ENCODE results near the gene OXCT2.
A peak's percentile ranks its signal among the peaks of the same experiment; 100 is the strongest.
"Not testable (repeated sequence)": the region's sequence is repeated elsewhere in the genome, so short reads cannot be mapped to it uniquely, and the experiment has no call there.

The OXCT2 gene

GRCh38 chr1:39805385-39805784 is 34.2 kb upstream of the OXCT2 start:
- TF ChIP-seq CTCF (conservative IDR thresholded peaks at IDR 0.05; ENCODE audit: control insufficient read depth, insufficient read depth, low read depth, low read length): no peak
- H3K4me3 ChIP-seq (ENCODE audit: control insufficient read depth, low read depth, low read length): no peak overlapping the region

GRCh38 chr1:39802496-39803260 is 31.5 kb upstream of the OXCT2 start:
- H3K4me3 ChIP-seq (ENCODE audit: control insufficient read depth, low read depth, low read length): no peak overlapping the region
- DNase-seq (ENCODE audit: low read depth): no peak
- no peak for TF ChIP-seq CTCF (conservative IDR thresholded peaks at IDR 0.05; ENCODE audit: control insufficient read depth, insufficient read depth, low read depth, low read length)

More at GRCh38 chr1:39805385-39805784, 34.2 kb upstream of the OXCT2 start:
- DNase-seq (ENCODE audit: low read depth): no peak

- no peak for DNase-seq (ENCODE audit: low read depth)
- no peak for TF ChIP-seq CTCF (conservative IDR thresholded peaks at IDR 0.05; ENCODE audit: control insufficient read depth, insufficient read depth, low read depth, low read length)
- H3K4me3 ChIP-seq (ENCODE audit: control insufficient read depth, low read depth, low read length): no peak overlapping the region
Observed at GRCh38 chr1:39800471-39800835, 29.3 kb upstream of the OXCT2 start.

GRCh38 chr1:39799770-39800470 is 28.8 kb upstream of the OXCT2 start:
- peak; percentile 73 for TF ChIP-seq CTCF (conservative IDR thresholded peaks at IDR 0.05; ENCODE audit: control insufficient read depth, insufficient read depth, low read depth, low read length)
- peak; percentile 82 for DNase-seq (ENCODE audit: low read depth)
- H3K4me3 ChIP-seq (ENCODE audit: control insufficient read depth, low read depth, low read length): no peak overlapping the region

- not testable (repeated sequence) for H3K4me3 ChIP-seq (ENCODE audit: control insufficient read depth, low read depth, low read length)
- peak; percentile 57 for DNase-seq (ENCODE audit: low read depth)
- TF ChIP-seq CTCF (conservative IDR thresholded peaks at IDR 0.05; ENCODE audit: control insufficient read depth, insufficient read depth, low read depth, low read length): peak; percentile 23
Observed at GRCh38 chr1:39798859-39799769, 28.0 kb upstream of the OXCT2 start.

- DNase-seq (ENCODE audit: low read depth): no peak
- TF ChIP-seq CTCF (conservative IDR thresholded peaks at IDR 0.05; ENCODE audit: control insufficient read depth, insufficient read depth, low read depth, low read length): no peak
- no peak overlapping the region for H3K4me3 ChIP-seq (ENCODE audit: control insufficient read depth, low read depth, low read length)
Observed at GRCh38 chr1:39795651-39796050, 24.5 kb upstream of the OXCT2 start.

Measured in fibroblast of mammary gland (primary cell).